Transverse colon (tissue), 4 donors: Measurements from ENCODE around the gene PXYLP1.

Experiments
- POLR2AphosphoS5 ChIP-seq, 3 donors: sonication (generic); formaldehyde crosslinking; IDR thresholded peaks; one replicate each; pipeline ENCODE4 v1.6.1; 2016; ENCODE audit warnings: antibody characterized with exemption in 3 of 3
- TF ChIP-seq, protein P1 (sequence below), 5 experiments: fragments of 200-600 bp in 3 of 5; fragments of 450-650 bp in 2 of 5; sonication (generic) in 3 of 5; IDR thresholded peaks; 1 replicate in 2 of 5; 2 replicates in 3 of 5; pipeline ENCODE4 v1.5.1; 2016 to 2017; ENCODE audit warnings: antibody characterized with exemption in 5 of 5, inconsistent platforms in 3 of 5, mild to moderate bottlenecking in 2 of 5, moderate library complexity in 1 of 5

DNA sequence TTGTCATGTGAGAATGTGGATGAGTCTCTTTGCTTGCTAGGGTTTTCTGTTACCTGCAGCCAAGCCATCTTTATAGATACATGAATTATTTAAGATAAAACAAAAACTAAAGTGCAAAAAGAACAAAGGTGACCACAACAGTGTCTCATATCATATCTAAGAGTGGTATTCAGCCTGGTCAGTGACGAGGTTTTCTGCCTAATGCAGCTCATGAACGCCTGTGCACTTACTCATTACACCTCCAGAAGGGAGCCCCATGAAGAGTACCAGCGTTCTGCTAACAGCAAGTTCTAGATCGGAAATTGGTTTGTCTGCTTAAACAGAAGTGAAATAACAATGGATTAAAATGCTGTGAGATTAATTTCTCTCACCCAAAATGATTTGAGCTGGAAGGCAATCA lies 19.2 kb downstream of the PXYLP1 start:
- TF ChIP-seq, protein P1, sequence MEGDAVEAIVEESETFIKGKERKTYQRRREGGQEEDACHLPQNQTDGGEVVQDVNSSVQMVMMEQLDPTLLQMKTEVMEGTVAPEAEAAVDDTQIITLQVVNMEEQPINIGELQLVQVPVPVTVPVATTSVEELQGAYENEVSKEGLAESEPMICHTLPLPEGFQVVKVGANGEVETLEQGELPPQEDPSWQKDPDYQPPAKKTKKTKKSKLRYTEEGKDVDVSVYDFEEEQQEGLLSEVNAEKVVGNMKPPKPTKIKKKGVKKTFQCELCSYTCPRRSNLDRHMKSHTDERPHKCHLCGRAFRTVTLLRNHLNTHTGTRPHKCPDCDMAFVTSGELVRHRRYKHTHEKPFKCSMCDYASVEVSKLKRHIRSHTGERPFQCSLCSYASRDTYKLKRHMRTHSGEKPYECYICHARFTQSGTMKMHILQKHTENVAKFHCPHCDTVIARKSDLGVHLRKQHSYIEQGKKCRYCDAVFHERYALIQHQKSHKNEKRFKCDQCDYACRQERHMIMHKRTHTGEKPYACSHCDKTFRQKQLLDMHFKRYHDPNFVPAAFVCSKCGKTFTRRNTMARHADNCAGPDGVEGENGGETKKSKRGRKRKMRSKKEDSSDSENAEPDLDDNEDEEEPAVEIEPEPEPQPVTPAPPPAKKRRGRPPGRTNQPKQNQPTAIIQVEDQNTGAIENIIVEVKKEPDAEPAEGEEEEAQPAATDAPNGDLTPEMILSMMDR (IDR thresholded peaks at IDR 0.05): no peak
- TF ChIP-seq POLR2AphosphoS5 (IDR thresholded peaks at IDR 0.05): no peak
